ENCODE data around the gene TBRG1. TPM values are rescaled to one million over a fixed set of nuclear protein-coding genes. Genes with fewer than 3 reads are reported as not detected.

The TBRG1 gene
- total and polyA plus RNA-seq, 12 donors: 22.3 to 66.7 (median 37.2) TPM

DNA sequence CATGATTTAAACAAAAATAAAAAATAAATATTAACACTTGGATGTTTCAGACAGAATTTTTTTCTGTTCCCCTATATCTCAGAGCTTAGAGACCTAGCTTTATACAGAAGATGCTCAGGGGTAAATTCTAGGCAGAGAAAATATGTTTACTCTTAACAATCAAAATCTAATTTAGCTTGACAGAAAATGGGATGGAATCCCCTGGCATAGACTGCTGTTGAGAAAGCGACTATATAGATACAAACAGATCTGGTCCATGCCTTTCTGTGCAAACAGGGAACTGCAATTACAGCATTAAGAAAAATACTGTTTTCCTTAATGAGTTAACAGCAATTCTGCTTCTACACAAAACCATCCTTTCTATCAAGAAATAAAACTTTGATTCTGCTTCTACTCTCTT is 36.3 kb downstream of the TBRG1 start:
- H3K36me3 ChIP-seq (replicated peaks in 1 of 2): no peaks in the 10 kb centered on the region
- H3K27me3 ChIP-seq: no peaks in the 10 kb centered on the region
- WGBS, 4 donors: 90 to 96% (median 95%) methylated on average over 1 of the region's 1 CpG
- H3K4me3 ChIP-seq: no peak overlapping the region
- no peaks in the 10 kb centered on the region for H3K4me1 ChIP-seq (replicated peaks in 1 of 2)
- H3K27ac ChIP-seq: no peak overlapping the region
- DNase-seq: no peak
- H3K9me3 ChIP-seq (replicated peaks in 1 of 3): no peaks in the 10 kb centered on the region
- TF ChIP-seq POLR2A (IDR thresholded peaks at IDR 0.05): no peak
- TF ChIP-seq, protein P1, sequence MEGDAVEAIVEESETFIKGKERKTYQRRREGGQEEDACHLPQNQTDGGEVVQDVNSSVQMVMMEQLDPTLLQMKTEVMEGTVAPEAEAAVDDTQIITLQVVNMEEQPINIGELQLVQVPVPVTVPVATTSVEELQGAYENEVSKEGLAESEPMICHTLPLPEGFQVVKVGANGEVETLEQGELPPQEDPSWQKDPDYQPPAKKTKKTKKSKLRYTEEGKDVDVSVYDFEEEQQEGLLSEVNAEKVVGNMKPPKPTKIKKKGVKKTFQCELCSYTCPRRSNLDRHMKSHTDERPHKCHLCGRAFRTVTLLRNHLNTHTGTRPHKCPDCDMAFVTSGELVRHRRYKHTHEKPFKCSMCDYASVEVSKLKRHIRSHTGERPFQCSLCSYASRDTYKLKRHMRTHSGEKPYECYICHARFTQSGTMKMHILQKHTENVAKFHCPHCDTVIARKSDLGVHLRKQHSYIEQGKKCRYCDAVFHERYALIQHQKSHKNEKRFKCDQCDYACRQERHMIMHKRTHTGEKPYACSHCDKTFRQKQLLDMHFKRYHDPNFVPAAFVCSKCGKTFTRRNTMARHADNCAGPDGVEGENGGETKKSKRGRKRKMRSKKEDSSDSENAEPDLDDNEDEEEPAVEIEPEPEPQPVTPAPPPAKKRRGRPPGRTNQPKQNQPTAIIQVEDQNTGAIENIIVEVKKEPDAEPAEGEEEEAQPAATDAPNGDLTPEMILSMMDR (IDR thresholded peaks at IDR 0.05): no peak
- intact Hi-C loops (cut with DNase I): no loop called here

DNA sequence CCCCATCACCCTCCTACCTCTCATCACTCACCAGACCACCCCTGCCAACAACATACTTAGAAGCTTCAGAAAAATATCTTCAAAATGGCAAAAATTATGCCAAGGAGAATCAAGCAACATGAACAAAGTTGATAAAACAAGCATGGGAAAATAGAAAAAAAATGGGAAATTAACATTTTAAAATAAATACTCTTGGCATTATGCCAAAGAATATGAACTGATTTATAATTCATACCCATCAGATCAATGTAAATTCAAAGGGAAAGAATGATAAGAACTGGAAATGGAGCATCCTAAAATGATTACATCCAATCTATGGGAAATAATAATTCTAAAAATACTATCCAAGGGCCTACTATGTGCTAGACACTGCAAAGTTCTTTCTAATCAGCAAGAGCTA is 38.9 kb downstream of the TBRG1 start:
- TF ChIP-seq, protein P1 (IDR thresholded peaks at IDR 0.05): no peak
- TF ChIP-seq POLR2A (IDR thresholded peaks at IDR 0.05): no peak
- H3K36me3 ChIP-seq (replicated peaks in 1 of 2): no peaks in the 10 kb centered on the region
- no peaks in the 10 kb centered on the region for H3K9me3 ChIP-seq (replicated peaks in 1 of 3)
- no peaks in the 10 kb centered on the region for H3K4me1 ChIP-seq (replicated peaks in 1 of 2)
- no peak overlapping the region for H3K27ac ChIP-seq
- intact Hi-C loops (cut with DNase I): no loop called here
- H3K27me3 ChIP-seq: no peaks in the 10 kb centered on the region
- H3K4me3 ChIP-seq: no peak overlapping the region
- DNase-seq: no peak

DNA sequence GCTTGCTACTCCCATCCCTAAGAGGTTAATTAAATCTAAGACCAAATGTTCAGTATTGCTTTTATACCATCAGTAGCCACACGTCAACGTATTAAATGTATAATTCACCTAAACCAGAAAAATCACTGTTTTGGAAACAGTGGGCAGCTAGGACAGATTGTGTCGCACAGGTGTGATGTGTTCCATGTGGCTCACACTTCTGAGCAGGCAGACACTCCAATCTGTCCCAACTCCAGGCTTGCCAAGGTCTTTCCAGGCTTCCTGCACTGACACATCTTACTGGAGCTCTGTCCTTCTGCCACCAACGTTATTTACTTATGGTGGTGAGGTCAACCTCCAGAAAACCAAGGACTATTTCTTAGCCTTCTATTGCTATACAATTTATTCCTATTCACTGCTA is 39.4 kb downstream of the TBRG1 start:
- no peak overlapping the region for H3K4me3 ChIP-seq
- H3K27me3 ChIP-seq: no peaks in the 10 kb centered on the region
- H3K36me3 ChIP-seq (replicated peaks in 1 of 2): no peaks in the 10 kb centered on the region
- intact Hi-C loops (cut with DNase I): no loop called here
- no peak for DNase-seq
- no peaks in the 10 kb centered on the region for H3K9me3 ChIP-seq (replicated peaks in 1 of 3)
- TF ChIP-seq POLR2A (IDR thresholded peaks at IDR 0.05): no peak
- TF ChIP-seq, protein P1 (IDR thresholded peaks at IDR 0.05): no peak
- no peaks in the 10 kb centered on the region for H3K4me1 ChIP-seq (replicated peaks in 1 of 2)
- 70 to 80% (median 78%) methylated on average over 4 of the region's 4 CpGs for WGBS, 4 donors
- no peak overlapping the region for H3K27ac ChIP-seq

DNA sequence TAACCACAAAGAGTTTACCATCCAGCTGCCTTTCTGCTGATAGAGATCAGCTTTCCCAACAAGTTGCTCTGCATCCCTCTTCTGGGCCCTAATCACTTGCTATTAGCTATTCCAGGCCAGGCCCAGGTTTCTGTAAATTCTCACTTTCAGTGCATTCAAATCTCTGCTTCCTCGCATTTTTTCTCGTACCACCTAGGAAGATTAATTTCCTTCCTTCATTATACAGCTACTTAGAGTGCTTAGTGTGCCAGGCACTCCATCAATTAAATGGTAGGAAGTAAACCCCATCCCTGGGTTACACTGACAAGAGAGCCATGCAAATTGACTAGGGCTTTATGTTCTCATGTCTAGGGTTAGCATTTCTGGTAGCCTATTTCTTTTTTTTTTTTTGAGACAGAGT is 41.2 kb downstream of the TBRG1 start:
- H3K4me1 ChIP-seq (replicated peaks in 1 of 2): no peaks in the 10 kb centered on the region
- TF ChIP-seq, protein P1 (IDR thresholded peaks at IDR 0.05): no peak
- TF ChIP-seq POLR2A (IDR thresholded peaks at IDR 0.05): no peak
- no peak overlapping the region for H3K27ac ChIP-seq
- intact Hi-C loops (cut with DNase I): no loop called here
- no peaks in the 10 kb centered on the region for H3K9me3 ChIP-seq (replicated peaks in 1 of 3)
- no peaks in the 10 kb centered on the region for H3K27me3 ChIP-seq
- WGBS, 4 donors: 83 to 95% (median 87%) methylated on average over 2 of the region's 2 CpGs
- H3K36me3 ChIP-seq (replicated peaks in 1 of 2): no peaks in the 10 kb centered on the region
- DNase-seq: no peak
- no peak overlapping the region for H3K4me3 ChIP-seq
